HG03159 (cell line): ENCODE results near the gene STARD7.
A peak's percentile ranks its signal among the peaks of the same experiment; 100 is the strongest.
"Not testable (repeated sequence)": the region's sequence is repeated elsewhere in the genome, so short reads cannot be mapped to it uniquely, and the experiment has no call there.

Source experiments
- ATAC-seq: cut with Tn5 transposase; IDR thresholded peaks from one replicate; pipeline ENCODE4 v1.9.1; 2021; ENCODE audit warnings: mild to moderate bottlenecking, moderate library complexity; ENCODE audit not compliant: unreplicated experiment

STARD7 gene

DNA sequence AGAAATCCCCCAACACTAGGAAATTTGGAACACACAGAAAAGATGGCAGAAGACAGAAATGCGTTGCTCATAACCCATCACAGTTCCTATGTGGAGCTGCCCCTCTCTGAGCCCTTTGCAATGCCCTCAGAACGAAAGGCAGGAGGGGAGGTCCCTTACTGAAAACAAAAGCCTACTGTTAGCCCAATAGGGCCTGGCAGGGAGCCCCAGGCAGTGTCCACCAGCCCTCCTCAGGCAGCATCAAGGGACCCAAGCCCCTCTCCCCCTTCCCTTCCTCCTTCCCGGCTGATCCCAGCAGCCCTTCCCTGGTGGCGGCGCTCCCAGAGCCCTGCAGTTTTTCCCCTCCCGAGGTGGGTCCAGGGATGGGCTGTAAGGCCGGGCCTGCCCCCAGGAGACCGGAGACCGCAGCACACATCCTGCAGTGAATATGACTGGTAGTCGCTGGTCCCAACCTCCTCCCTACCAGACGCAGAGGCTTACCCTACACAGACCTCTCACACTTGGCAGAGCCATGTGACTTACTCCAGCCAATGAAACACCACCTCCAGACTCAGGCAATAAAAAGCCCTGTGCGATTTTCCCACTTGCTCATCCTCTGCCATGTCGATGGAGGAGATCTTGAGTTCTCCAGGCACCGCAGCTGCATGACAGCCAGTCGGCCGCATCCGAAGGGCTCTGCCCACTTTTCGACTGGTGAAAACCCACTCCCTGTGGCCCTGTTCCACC, 44.0 kb downstream of the STARD7 start:
- ATAC-seq: peak; percentile 59

DNA sequence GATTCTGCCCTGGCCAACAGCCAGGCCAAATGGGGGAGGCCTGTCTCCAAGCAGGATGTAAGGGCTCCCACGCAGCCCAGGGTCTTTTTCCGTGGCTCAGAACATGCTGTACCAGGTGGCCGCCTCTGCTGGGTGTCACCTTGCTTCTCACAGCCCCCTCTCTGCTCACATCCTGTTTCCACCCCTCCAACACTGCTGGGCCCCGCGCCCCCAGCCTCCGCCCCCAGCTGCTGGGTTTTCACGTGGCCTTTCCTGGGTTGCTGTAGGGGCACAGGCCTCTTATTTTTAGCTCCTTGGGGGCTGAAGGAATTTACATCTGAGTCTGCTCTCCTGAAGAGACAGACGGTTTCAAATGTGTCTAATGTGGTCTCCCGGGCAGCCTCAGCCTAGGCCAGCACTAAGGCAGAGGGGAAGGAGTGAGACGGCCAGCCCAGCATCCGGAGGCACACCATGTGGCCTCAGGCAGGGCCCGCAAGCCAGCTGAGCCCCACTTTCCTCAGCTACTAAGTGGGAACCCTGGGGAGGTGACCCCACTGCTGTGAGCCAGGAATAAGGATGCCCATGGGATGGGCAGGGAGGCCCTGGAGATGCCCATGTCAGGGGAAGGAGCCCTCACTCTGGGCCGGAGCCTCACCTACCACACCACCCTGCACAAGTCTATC, 44.7 kb downstream of the STARD7 start:
- ATAC-seq: peak; percentile 71

- peak; percentile 18 for ATAC-seq
Measured at GRCh38 chr2:96163415-96163767, 45.2 kb downstream of the STARD7 start.

- no peak for ATAC-seq
Measured at GRCh38 chr2:96161898-96162297, 46.7 kb downstream of the STARD7 start.

DNA sequence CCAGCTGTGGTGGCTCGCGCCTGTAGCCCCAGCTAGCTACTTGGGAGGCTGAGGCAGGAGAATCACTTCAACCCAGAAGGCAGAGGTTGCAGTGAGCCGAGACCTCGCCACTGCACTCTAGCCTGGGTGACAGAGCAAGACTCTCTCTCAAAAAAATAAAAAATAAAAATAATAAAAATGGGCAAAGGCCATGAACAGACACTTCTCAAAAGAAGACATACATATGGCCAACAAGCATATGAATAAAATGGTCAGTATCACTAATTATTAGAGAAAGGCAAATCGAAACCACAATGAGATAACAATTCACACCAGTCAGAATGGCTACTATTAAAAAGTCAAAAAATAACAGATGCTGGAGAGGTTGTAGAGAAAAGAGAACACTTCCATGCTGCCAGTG, 48.3 kb downstream of the STARD7 start:
- not testable (repeated sequence) for ATAC-seq

GRCh38 chr2:96159084-96159830, 49.4 kb downstream of the STARD7 start:
- ATAC-seq: no peak

- no peak for ATAC-seq
Measured at GRCh38 chr2:96158554-96158940, 50.1 kb downstream of the STARD7 start.

GRCh38 chr2:96157649-96158553, 50.7 kb downstream of the STARD7 start:
- peak; percentile 52 for ATAC-seq

- ATAC-seq: peak; percentile 29
Measured at GRCh38 chr2:96156926-96157648, 51.5 kb downstream of the STARD7 start.

GRCh38 chr2:96156011-96156820, 52.4 kb downstream of the STARD7 start:
- no peak for ATAC-seq

DNA sequence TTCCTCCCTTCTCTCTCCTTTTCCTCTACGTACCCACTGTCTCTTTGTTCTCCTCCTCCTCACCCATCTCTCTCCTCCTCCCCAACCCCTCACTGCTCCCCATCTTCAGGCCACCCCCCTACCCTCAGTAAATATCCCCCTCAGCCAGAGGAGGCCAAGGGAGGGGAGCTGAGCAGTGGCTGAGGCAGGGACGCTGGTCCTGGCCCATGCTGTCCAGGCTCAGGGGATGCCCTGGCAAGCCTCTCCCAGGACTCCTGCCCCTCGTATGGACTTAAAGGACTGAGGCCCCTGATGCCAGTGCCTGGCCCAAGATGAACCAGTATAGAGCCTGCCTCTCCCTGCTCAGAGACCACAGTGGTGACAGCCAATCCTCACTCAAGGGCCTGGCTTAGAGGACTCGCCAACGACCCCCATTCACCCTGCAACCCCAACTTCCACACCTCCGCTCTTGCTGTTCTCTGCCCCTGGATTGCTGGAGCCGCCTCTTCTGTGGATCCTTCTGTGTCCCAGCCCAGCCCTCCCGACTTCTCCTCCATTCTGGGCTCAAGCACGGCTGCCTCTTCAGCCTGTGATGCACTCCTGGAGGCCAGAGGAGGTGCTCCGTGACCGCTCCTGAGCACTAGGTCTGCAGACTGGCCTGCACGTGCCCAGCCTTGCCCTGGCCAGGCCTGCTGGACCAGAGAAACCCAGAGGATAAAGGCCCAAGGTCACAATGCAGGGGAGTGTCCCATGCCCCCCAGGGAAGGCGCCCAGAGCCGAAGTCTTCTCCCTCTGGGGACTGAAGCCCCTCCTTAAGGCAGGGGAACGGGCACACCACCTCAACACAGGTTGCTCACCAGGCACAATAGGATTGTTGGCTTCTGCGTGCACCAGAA, 53.9 kb downstream of the STARD7 start:
- no peak for ATAC-seq

- no peak for ATAC-seq
Measured at GRCh38 chr2:96153991-96154431, 54.6 kb downstream of the STARD7 start.

DNA sequence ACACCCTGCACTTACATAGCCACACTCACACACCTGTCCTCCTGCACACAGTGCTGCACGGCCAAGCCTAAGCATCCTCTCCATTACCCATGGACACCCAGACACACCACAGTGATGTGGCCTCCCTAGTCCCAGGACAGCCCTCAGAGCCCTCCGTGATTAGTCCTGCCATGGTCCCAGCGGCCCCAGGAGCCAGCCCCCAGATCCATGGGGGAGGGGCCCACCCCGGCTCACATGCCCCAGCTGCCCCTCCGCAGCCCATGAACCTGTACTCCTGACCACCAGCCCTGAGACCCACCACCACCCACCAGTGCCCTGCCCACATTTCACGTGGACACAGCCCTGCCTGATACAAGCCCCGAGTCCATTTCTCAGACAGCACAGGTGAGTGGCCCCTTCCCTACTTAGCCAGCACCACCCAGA, 55.3 kb downstream of the STARD7 start:
- no peak for ATAC-seq

- no peak for ATAC-seq
Measured at GRCh38 chr2:96152304-96153161, 56.1 kb downstream of the STARD7 start.

GRCh38 chr2:96151595-96152303, 56.9 kb downstream of the STARD7 start:
- no peak for ATAC-seq

DNA sequence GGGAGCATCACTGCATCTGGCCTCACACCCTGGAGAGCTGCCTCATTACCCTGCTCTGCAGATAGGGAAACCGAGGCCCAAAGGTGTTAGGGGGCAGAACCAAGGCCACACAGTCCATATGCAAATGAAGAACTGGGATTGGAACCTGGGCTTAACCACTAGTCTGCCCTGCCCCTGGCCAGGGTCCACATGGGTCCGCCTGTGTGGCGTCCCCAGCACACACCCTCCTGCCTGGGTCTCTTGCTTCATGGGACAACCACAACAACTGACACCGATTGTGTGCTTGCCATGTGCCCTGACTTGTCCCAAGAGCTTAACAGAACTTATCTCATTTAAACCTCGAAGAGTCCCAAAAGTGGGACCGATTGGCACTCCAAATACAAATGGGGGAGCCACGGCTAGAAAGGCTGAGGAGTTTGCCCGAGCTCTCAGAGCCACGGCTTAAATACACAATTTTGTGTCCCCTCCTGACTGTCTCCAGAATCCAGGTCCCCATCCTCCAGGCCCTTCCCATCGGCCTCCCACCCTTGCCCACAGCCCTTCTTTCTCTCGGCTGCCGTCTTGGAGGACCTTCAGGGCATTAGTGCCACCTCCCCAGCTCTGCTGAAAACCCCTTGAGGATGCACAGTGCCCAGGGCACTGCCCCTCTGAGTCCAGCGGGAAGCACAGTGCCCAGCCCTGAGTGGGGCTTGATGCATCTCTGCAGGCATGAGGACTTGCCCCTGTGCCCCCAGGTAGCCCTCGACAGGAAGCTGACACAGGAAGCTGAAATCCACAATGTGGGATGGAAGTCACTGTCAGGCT, 57.6 kb downstream of the STARD7 start:
- no peak for ATAC-seq
